ENCODE results near the gene ASAH2B.

DNA sequence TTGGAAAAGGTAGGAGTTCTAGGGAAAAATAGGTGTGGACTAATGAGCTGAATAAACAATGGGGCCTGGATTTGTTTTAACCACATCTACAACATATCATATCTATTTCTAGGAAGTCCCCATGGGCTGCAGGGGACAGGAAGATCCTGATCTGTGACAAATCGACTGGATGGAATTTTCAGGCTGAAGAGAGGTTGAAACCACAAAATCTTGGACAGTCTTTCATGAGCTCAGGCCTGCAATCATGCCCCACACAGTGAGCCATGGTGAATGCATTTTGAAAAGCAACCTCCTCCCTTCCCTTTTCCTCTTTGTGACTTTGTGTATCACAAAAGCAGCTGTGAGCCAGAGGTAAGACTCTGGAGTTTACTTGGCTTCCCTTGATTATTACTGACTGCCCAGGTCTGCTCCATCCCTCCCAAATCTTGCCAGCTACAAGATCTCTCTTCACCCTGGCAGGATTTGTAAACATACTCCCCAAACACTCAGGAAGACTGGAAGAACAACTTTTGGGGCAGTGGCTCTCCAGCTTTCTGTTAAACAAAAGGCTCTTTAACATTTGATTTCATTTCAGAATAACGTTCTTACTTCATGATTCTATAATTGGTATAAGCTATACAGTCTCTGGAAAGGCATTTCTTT is 66.4 kb downstream of the ASAH2B start:
- TF ChIP-seq, protein P1, sequence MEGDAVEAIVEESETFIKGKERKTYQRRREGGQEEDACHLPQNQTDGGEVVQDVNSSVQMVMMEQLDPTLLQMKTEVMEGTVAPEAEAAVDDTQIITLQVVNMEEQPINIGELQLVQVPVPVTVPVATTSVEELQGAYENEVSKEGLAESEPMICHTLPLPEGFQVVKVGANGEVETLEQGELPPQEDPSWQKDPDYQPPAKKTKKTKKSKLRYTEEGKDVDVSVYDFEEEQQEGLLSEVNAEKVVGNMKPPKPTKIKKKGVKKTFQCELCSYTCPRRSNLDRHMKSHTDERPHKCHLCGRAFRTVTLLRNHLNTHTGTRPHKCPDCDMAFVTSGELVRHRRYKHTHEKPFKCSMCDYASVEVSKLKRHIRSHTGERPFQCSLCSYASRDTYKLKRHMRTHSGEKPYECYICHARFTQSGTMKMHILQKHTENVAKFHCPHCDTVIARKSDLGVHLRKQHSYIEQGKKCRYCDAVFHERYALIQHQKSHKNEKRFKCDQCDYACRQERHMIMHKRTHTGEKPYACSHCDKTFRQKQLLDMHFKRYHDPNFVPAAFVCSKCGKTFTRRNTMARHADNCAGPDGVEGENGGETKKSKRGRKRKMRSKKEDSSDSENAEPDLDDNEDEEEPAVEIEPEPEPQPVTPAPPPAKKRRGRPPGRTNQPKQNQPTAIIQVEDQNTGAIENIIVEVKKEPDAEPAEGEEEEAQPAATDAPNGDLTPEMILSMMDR (optimal IDR thresholded peaks at IDR 0.05 in 1 of 3, IDR thresholded peaks at IDR 0.05 in 1 of 3, conservative IDR thresholded peaks at IDR 0.05 in 1 of 3; ENCODE audit: extremely low read depth in 1 of 3, insufficient read depth in 2 of 3, low read length in 3 of 3), result no peak
- no peak for TF ChIP-seq EZH2 (IDR thresholded peaks at IDR 0.05; ENCODE audit: low read length)

Measured in keratinocyte (primary cell).